Measurements from ENCODE around the gene FBLN5.

- TF ChIP-seq POLR2A (IDR thresholded peaks at IDR 0.05; ENCODE audit: low read depth, low read length) (no peak), POLR2AphosphoS5 (IDR thresholded peaks at IDR 0.05; ENCODE audit: insufficient read depth, low read depth, low read length) (no peak), EZH2 (IDR thresholded peaks at IDR 0.05; ENCODE audit: borderline replicate concordance, low read depth, low read length, severe bottlenecking) (no peak), FOS (IDR thresholded peaks at IDR 0.05; ENCODE audit: borderline replicate concordance, insufficient read depth, low read length) (no peak), JUN (IDR thresholded peaks at IDR 0.05; ENCODE audit: borderline replicate concordance, insufficient read depth, insufficient read length, low read depth) (no peak)
- TF ChIP-seq, protein P1, sequence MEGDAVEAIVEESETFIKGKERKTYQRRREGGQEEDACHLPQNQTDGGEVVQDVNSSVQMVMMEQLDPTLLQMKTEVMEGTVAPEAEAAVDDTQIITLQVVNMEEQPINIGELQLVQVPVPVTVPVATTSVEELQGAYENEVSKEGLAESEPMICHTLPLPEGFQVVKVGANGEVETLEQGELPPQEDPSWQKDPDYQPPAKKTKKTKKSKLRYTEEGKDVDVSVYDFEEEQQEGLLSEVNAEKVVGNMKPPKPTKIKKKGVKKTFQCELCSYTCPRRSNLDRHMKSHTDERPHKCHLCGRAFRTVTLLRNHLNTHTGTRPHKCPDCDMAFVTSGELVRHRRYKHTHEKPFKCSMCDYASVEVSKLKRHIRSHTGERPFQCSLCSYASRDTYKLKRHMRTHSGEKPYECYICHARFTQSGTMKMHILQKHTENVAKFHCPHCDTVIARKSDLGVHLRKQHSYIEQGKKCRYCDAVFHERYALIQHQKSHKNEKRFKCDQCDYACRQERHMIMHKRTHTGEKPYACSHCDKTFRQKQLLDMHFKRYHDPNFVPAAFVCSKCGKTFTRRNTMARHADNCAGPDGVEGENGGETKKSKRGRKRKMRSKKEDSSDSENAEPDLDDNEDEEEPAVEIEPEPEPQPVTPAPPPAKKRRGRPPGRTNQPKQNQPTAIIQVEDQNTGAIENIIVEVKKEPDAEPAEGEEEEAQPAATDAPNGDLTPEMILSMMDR (IDR thresholded peaks at IDR 0.05; ENCODE audit: extremely low read depth in 1 of 2, insufficient read depth in 1 of 2, low read depth in 1 of 2, low read length in 2 of 2), result no peak
These were observed 119.7 kb downstream of the FBLN5 start for GRCh38 chr14:91827746-91828145.

Data from endothelial cell of umbilical vein (primary cell).